SK-N-SH (cell line): ENCODE results near the gene KIF12. TPM values are rescaled to one million over a fixed set of nuclear protein-coding genes. Genes with fewer than 3 reads are reported as not detected.

Experiments
- CTCF ChIA-PET: fragments of 300-600, 350-600 bp; formaldehyde crosslinking; extraction: SDS; loops from one replicate; lab custom pipeline; 2021; lab: Yijun Ruan, JAX
- POLR2A ChIA-PET: fragments of 350-600 bp; sonication (Branson Sonifier 250); formaldehyde crosslinking; extraction: SDS; loops from one replicate; lab custom pipeline; 2020; ENCODE audit warnings: antibody characterized with exemption, inconsistent platforms; lab: Yijun Ruan, JAX
- DNase-seq: peaks from one replicate; pipeline ENCODE4 v3.0.0; 2012
- H2AFZ ChIP-seq: fragments of 200-600 bp; sonication (generic); 2 replicates; pipeline ENCODE4 v1.8.1; 2016; ENCODE audit warnings: antibody characterized with exemption, mild to moderate bottlenecking, low read depth
- H3F3A ChIP-seq: fragments of 200-600 bp; sonication (generic); replicated peaks from 2 replicates; pipeline ENCODE3; 2016; ENCODE audit warnings: antibody characterized with exemption, mild to moderate bottlenecking; ENCODE audit not compliant: insufficient read depth
- H3K27ac ChIP-seq, 2 experiments: fragments of 200-500 bp in 1 of 2; fragments of 200-600 bp in 1 of 2; sonication (Bioruptor generic) in 1 of 2; sonication (generic), shearing (Covaris generic) in 1 of 2; 2 replicates each; pipeline versions ENCODE4 v1.5.1 to v1.6.1; 2014 to 2016; ENCODE audit warnings: low read depth in 2 of 2, inconsistent platforms in 1 of 2, low read length in 1 of 2, mild to moderate bottlenecking in 1 of 2, mixed read lengths in 1 of 2
- H3K27me3 ChIP-seq: fragments of 200-600 bp; sonication (generic), shearing (Covaris generic); 2 replicates; pipeline ENCODE4 v1.6.1; 2016; ENCODE audit warnings: mixed run types; ENCODE audit not compliant: insufficient read depth
- H3K36me3 ChIP-seq, 2 experiments: fragments of 200-500 bp in 1 of 2; fragments of 200-600 bp in 1 of 2; sonication (Bioruptor generic) in 1 of 2; sonication (generic) in 1 of 2; replicated peaks in 1 of 2; 2 replicates each; pipeline versions ENCODE3 to v1.5.1; 2014 to 2016; ENCODE audit warnings: low read length in 1 of 2, mild to moderate bottlenecking in 1 of 2; ENCODE audit not compliant: insufficient read depth in 2 of 2, control insufficient read depth in 1 of 2
- H3K4me1 ChIP-seq, 2 experiments: fragments of 200-500 bp in 1 of 2; fragments of 200-600 bp in 1 of 2; sonication (Bioruptor generic) in 1 of 2; sonication (generic), shearing (Covaris generic) in 1 of 2; 2 replicates each; pipeline versions ENCODE4 v1.5.1 to v1.6.1; 2014 to 2016; ENCODE audit warnings: low read depth in 1 of 2, low read length in 1 of 2, mixed run types in 1 of 2; ENCODE audit not compliant: insufficient read depth in 2 of 2, control insufficient read depth in 1 of 2
- H3K4me2 ChIP-seq: fragments of 200-600 bp; sonication (generic), shearing (Covaris generic); 2 replicates; pipeline ENCODE4 v1.6.1; 2017; ENCODE audit warnings: mixed run types
- H3K4me3 ChIP-seq, 2 experiments: fragments of 200-500 bp in 1 of 2; fragments of 200-600 bp in 1 of 2; sonication (Bioruptor generic) in 1 of 2; sonication (generic), shearing (Covaris generic) in 1 of 2; 2 replicates each; pipeline versions ENCODE4 v1.5.1 to v1.8.1; 2014 to 2016; ENCODE audit warnings: low read depth in 2 of 2, inconsistent platforms in 1 of 2, low read length in 1 of 2, mild to moderate bottlenecking in 1 of 2, mixed read lengths in 1 of 2, moderate library complexity in 1 of 2
- H3K79me2 ChIP-seq: fragments of 200-600 bp; sonication (generic); 2 replicates; pipeline ENCODE4 v1.8.1; 2017; ENCODE audit warnings: mild to moderate bottlenecking; ENCODE audit not compliant: insufficient read depth
- H3K9ac ChIP-seq: fragments of 200-600 bp; sonication (generic); 2 replicates; pipeline ENCODE4 v1.6.1; 2017; ENCODE audit warnings: mixed run types
- H3K9me2 ChIP-seq: fragments of 200-600 bp; sonication (generic); 2 replicates; pipeline ENCODE4 v1.6.1; 2017; ENCODE audit warnings: mixed run types
- H3K9me3 ChIP-seq: fragments of 200-600 bp; sonication (generic); 2 replicates; pipeline ENCODE4 v1.6.1; 2017; ENCODE audit warnings: mixed run types, mild to moderate bottlenecking, moderate library complexity
- H4K20me1 ChIP-seq: fragments of 200-600 bp; sonication (generic); 2 replicates; pipeline ENCODE4 v1.6.1; 2017; ENCODE audit warnings: mild to moderate bottlenecking, mixed run types; ENCODE audit not compliant: insufficient read depth
- CHD2 ChIP-seq: fragments of 150-350 bp; IDR thresholded peaks from 2 replicates; pipeline ENCODE4 v1.6.1; 2018; ENCODE audit warnings: low read length; ENCODE audit not compliant: partially characterized antibody
- ELF1 ChIP-seq: IDR thresholded peaks from 2 replicates; pipeline ENCODE4 v1.4.0; 2012
- EP300 ChIP-seq, 2 experiments: IDR thresholded peaks; 2 replicates each; pipeline versions ENCODE4 v1.4.0 to v1.6.1; 2012; ENCODE audit warnings: borderline replicate concordance in 1 of 2, low read depth in 1 of 2, low read length in 1 of 2
- EZH2phosphoT487 ChIP-seq: fragments of 200-600 bp; sonication (generic); IDR thresholded peaks from 2 replicates; pipeline ENCODE4 v1.6.1; 2017; ENCODE audit warnings: low read depth, mixed run types, mild to moderate bottlenecking, antibody characterized with exemption, moderate library complexity, borderline replicate concordance
- FOSL2 ChIP-seq: IDR thresholded peaks from 2 replicates; pipeline ENCODE4 v1.4.0; 2012; ENCODE audit warnings: low read depth, mild to moderate bottlenecking, moderate library complexity, borderline replicate concordance
- FOXJ3 ChIP-seq: sonication (generic); formaldehyde crosslinking; IDR thresholded peaks from 2 replicates; pipeline ENCODE4 v1.5.1; 2020; ENCODE audit warnings: mild to moderate bottlenecking, missing genetic modification reagents
- FOXM1 ChIP-seq: IDR thresholded peaks from 2 replicates; pipeline ENCODE4 v1.4.0; 2012; ENCODE audit warnings: low read depth, mild to moderate bottlenecking
- GATA2 ChIP-seq: sonication (generic); formaldehyde crosslinking; IDR thresholded peaks from 2 replicates; pipeline ENCODE4 v1.5.0; 2020; ENCODE audit warnings: mild to moderate bottlenecking, missing genetic modification reagents
- JUND ChIP-seq: IDR thresholded peaks from 2 replicates; pipeline ENCODE4 v1.4.0; 2012
- MEF2A ChIP-seq: IDR thresholded peaks from 2 replicates; pipeline ENCODE4 v1.4.0; 2012; ENCODE audit warnings: low read depth, borderline replicate concordance
- NFIC ChIP-seq: IDR thresholded peaks from 2 replicates; pipeline ENCODE4 v1.4.0; 2012; ENCODE audit warnings: borderline replicate concordance
- POLR2AphosphoS5 ChIP-seq: IDR thresholded peaks from 2 replicates; pipeline ENCODE4 v1.6.1; 2012; ENCODE audit warnings: low read depth, low read length
- RAD21 ChIP-seq: IDR thresholded peaks from 2 replicates; pipeline ENCODE4 v1.6.1; 2012; ENCODE audit warnings: mild to moderate bottlenecking, low read length
- RCOR1 ChIP-seq: fragments of 150-350 bp; IDR thresholded peaks from 2 replicates; pipeline ENCODE4 v1.6.1; 2017; ENCODE audit warnings: antibody characterized with exemption, low read length
- RFX5 ChIP-seq: IDR thresholded peaks from 2 replicates; pipeline ENCODE4 v1.6.1; 2012; ENCODE audit warnings: mild to moderate bottlenecking, improper control_type of control experiment, low read length
- RXRA ChIP-seq: IDR thresholded peaks from 2 replicates; pipeline ENCODE4 v1.4.0; 2012; ENCODE audit warnings: low read depth, mild to moderate bottlenecking, borderline replicate concordance
- TAF1 ChIP-seq: IDR thresholded peaks from 2 replicates; pipeline ENCODE4 v1.6.1; 2012; ENCODE audit warnings: low read depth, mild to moderate bottlenecking, low read length, moderate library complexity, borderline replicate concordance
- TCF12 ChIP-seq: IDR thresholded peaks from 2 replicates; pipeline ENCODE4 v1.4.0; 2012
- TEAD4 ChIP-seq: IDR thresholded peaks from 2 replicates; pipeline ENCODE4 v1.4.0; 2012; ENCODE audit warnings: mild to moderate bottlenecking, borderline replicate concordance; ENCODE audit not compliant: insufficient read depth
- WGBS: methylation state at CpG from one replicate; pipeline ENCODE4 v1.1.6; 2017; ENCODE audit warnings: low lambda C conversion rate; 5-methylcytosine and 5-hydroxymethylcytosine counted together
- polyA plus RNA-seq, 3 experiments: library from polyadenylated mRNA; depleted of rRNA; stranded (reverse); fragments of >200 nt; gene quantifications; 2 replicates each; pipeline ENCODE4 v1.2.3, GENCODE V29; 2012
- TF ChIP-seq, protein P1 (sequence below): IDR thresholded peaks from 2 replicates; pipeline ENCODE4 v1.4.0; 2012; ENCODE audit warnings: low read depth
- TF ChIP-seq, protein P2 (sequence below): IDR thresholded peaks from 2 replicates; pipeline ENCODE4 v1.4.0; 2012; ENCODE audit warnings: low read depth, borderline replicate concordance
- TF ChIP-seq, protein P3 (sequence below): fragments of 150-350 bp; IDR thresholded peaks from 2 replicates; pipeline ENCODE4 v1.6.1; 2016; ENCODE audit warnings: mild to moderate bottlenecking, low read depth, low read length
- TF ChIP-seq, protein P4 (sequence below): fragments of 150-350 bp; IDR thresholded peaks from 2 replicates; pipeline ENCODE4 v1.6.1; 2017; ENCODE audit warnings: antibody characterized with exemption, low read length, low read depth, borderline replicate concordance

Gene KIF12
- polyA plus RNA-seq, 1 of the 3 experiments (the other 2 are of a cell fraction), result 0.35 TPM

DNA sequence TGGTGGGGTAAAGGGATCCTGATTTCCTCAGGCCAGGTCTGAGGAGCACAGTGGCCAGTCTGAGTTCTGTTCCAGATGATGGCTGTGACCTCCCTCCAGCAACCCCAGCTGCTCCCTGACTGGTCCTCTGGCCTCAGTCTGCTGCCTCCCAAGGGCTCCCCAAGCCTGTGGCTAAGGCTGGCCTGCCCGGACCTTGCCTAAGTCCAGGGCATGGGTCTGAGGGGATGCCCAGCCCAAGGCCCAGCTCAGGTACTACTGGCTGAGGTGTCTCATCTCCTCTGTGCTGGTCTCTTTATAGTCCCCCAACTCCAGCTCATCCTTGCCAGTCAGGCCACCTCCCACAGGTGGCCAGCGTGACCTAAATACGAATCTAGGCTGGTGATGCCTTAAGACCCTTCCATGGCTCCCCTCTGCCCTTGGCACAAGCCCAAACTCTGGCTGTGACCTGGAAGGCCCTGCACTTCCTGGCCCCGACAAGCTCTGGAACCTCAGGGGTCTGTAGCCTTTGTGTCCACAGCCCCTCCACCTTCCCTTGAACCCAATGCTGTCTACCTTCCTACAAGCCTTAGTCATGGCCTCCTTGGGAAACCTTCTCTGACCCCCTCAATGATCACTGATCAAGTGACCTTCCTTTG, 9.8 kb downstream of the KIF12 start:
- H3K9me3 ChIP-seq, result no peaks in the 10 kb centered on the region
- H3K27me3 ChIP-seq, result no peaks in the 10 kb centered on the region; the same call in 1 of the 2 replicates
- ChIA-PET CTCF (interaction anchor here (1.1 to 3.9 kb wide), 8 partner anchors 17 to 201 kb away, joined by 3 to 25 read pairs (median 4); no protein-coding TSS in a partner anchor), POLR2A (no interaction called here)
- H3F3A ChIP-seq, result no peaks in the 10 kb centered on the region
- H3K9me2 ChIP-seq, result no peaks in the 10 kb centered on the region
- H3K36me3 ChIP-seq, result no peaks in the 10 kb centered on the region
- no peak overlapping the region for H3K4me3 ChIP-seq
- H2AFZ ChIP-seq, result no peak overlapping the region
- no peaks in the 10 kb centered on the region for H4K20me1 ChIP-seq
- H3K79me2 ChIP-seq, result no peaks in the 10 kb centered on the region
- no peak overlapping the region for H3K4me2 ChIP-seq
- TF ChIP-seq NFIC (no peak), FOSL2 (no peak), GATA2 (CRISPR knock-in tag) (no peak), TCF12 (no peak), ELF1 (no peak), MEF2A (no peak), FOXJ3 (CRISPR knock-in tag) (no peak), POLR2AphosphoS5 (no peak)
- TF ChIP-seq, all 33 proteins: peak for 0
- H3K9ac ChIP-seq, result no peak overlapping the region
- H3K4me1 ChIP-seq, result no peaks in the 10 kb centered on the region
- WGBS, result 65% methylated on average over 3 of the region's 4 CpGs
- DNase-seq, result no peak
- no peak overlapping the region for H3K27ac ChIP-seq

DNA sequence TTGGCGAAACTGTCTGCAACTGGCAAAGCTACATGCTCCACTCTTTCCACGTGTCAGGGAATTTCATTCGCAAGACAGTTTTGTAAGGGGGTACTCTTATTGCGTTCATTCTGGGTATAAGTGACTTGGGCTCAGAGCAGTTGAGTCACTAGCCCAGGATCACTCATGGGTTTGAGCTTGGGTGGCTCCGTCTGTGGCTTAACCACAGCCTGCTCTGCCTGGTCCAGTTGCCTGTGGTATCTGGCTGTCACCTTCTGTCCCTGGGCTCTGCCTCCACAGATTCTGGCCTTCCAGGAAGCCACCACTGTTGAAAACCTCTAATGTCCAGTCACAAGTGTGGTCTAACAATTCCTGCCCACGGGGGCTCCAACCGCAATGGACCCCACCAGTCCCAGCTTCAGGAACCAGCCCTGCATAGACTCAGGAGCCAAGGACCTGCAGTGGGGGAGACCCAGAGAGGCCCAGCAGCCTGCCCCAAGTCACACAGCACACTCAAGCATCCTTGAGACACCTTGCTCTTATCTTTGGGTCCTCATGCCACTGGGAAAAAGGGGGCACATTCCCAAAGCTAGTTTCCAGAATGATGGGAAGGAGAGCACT, 10.4 kb downstream of the KIF12 start:
- ChIA-PET POLR2A (no interaction called here), CTCF (interaction anchor here (1.1 to 3.9 kb wide), 6 partner anchors 18 to 202 kb away, joined by 3 to 25 read pairs (median 4); no protein-coding TSS in a partner anchor)
- Histone ChIP-seq H3K27me3 (no peaks in the 10 kb centered on the region; the same call in 1 of the 2 replicates), H3K9ac (no peak overlapping the region), H3K36me3 (no peaks in the 10 kb centered on the region), H3F3A (no peaks in the 10 kb centered on the region), H3K4me3 (no peak overlapping the region), H2AFZ (no peak overlapping the region), H3K79me2 (no peaks in the 10 kb centered on the region), H3K4me2 (no peak overlapping the region), H3K4me1 (no peaks in the 10 kb centered on the region), H3K9me3 (no peaks in the 10 kb centered on the region), H3K27ac (no peak overlapping the region), H3K9me2 (no peaks in the 10 kb centered on the region), H4K20me1 (no peaks in the 10 kb centered on the region)
- 70% methylated on average over 6 of the region's 7 CpGs for WGBS
- TF ChIP-seq NFIC (no peak), EZH2phosphoT487 (no peak), ELF1 (no peak), JUND (no peak), CHD2 (no peak), TEAD4 (no peak), RXRA (no peak), EP300 (IDR thresholded peaks at IDR 0.05; ENCODE audit: borderline replicate concordance in 1 of 2, low read depth in 1 of 2, low read length in 1 of 2) (no peak), TCF12 (no peak), RCOR1 (no peak), POLR2AphosphoS5 (no peak), TAF1 (no peak), RAD21 (no peak), FOXM1 (no peak), RFX5 (no peak), MEF2A (no peak)
- TF ChIP-seq, protein P1, sequence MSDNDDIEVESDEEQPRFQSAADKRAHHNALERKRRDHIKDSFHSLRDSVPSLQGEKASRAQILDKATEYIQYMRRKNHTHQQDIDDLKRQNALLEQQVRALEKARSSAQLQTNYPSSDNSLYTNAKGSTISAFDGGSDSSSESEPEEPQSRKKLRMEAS, result no peak
- TF ChIP-seq, protein P2, sequence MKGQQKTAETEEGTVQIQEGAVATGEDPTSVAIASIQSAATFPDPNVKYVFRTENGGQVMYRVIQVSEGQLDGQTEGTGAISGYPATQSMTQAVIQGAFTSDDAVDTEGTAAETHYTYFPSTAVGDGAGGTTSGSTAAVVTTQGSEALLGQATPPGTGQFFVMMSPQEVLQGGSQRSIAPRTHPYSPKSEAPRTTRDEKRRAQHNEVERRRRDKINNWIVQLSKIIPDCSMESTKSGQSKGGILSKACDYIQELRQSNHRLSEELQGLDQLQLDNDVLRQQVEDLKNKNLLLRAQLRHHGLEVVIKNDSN, result no peak
- TF ChIP-seq, protein P3, sequence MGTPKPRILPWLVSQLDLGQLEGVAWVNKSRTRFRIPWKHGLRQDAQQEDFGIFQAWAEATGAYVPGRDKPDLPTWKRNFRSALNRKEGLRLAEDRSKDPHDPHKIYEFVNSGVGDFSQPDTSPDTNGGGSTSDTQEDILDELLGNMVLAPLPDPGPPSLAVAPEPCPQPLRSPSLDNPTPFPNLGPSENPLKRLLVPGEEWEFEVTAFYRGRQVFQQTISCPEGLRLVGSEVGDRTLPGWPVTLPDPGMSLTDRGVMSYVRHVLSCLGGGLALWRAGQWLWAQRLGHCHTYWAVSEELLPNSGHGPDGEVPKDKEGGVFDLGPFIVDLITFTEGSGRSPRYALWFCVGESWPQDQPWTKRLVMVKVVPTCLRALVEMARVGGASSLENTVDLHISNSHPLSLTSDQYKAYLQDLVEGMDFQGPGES, result no peak
- TF ChIP-seq, protein P4, sequence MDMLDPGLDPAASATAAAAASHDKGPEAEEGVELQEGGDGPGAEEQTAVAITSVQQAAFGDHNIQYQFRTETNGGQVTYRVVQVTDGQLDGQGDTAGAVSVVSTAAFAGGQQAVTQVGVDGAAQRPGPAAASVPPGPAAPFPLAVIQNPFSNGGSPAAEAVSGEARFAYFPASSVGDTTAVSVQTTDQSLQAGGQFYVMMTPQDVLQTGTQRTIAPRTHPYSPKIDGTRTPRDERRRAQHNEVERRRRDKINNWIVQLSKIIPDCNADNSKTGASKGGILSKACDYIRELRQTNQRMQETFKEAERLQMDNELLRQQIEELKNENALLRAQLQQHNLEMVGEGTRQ, result no peak
- no peak for DNase-seq
